AG04449 (cell line): ENCODE results near the gene KLHL21.

Experiments used
- CTCF ChIA-PET: fragments of 350-600 bp; formaldehyde crosslinking; extraction: SDS; loops from one replicate; lab custom pipeline; 2021; ENCODE audit warnings: antibody characterized with exemption; lab: Yijun Ruan, JAX
- POLR2A ChIA-PET: fragments of 400-600, 350-600 bp; formaldehyde crosslinking; extraction: SDS; loops from one replicate; lab custom pipeline; 2020; ENCODE audit warnings: antibody characterized with exemption, inconsistent platforms; lab: Yijun Ruan, JAX
- DNase-seq: peaks from one replicate; pipeline ENCODE4 v3.0.0-alpha.2; 2010; ENCODE audit warnings: low read depth, low spot score
- H3K4me3 ChIP-seq: 2 replicates; pipeline ENCODE4 v1.5.1; 2011; ENCODE audit warnings: low read depth, mild to moderate bottlenecking, control low read depth, low read length
- CTCF ChIP-seq: IDR thresholded peaks from one replicate; pipeline ENCODE4 v1.5.1; 2011; ENCODE audit warnings: mild to moderate bottlenecking, moderate library complexity, low read length, control low read depth, inconsistent platforms; ENCODE audit not compliant: insufficient read depth; ENCODE audit errors: missing control alignments

The KLHL21 gene

GRCh38 chr1:6592441-6592840, 10.2 kb downstream of the KLHL21 start:
- no peak overlapping the region for H3K4me3 ChIP-seq
- DNase-seq, result no peak
- CTCF ChIA-PET, result interaction anchor here (1.3 to 1.5 kb wide), 2 partner anchors 8 to 106 kb away, joined by 3 to 4 read pairs; no protein-coding TSS in a partner anchor
- no peak for TF ChIP-seq CTCF
- POLR2A ChIA-PET, result interaction anchor here (4.5 kb wide), 1 partner anchor 10 kb away, joined by 17 read pairs; the partner anchor contains the start of gene KLHL21

GRCh38 chr1:6591644-6592043, 11.0 kb downstream of the KLHL21 start:
- POLR2A ChIA-PET, result interaction anchor here (4.5 kb wide), 1 partner anchor 11 kb away, joined by 17 read pairs; the partner anchor contains the start of gene KLHL21
- no peak overlapping the region for H3K4me3 ChIP-seq
- no peak for DNase-seq
- no peak for TF ChIP-seq CTCF
- CTCF ChIA-PET, result interaction anchor here (1.2 kb wide), 1 partner anchor 37 kb away, joined by 6 read pairs; the partner anchor contains the start of genes NOL9 and TAS1R1

GRCh38 chr1:6591222-6591621, 11.4 kb downstream of the KLHL21 start:
- ChIA-PET POLR2A (interaction anchor here (4.5 kb wide), 1 partner anchor 12 kb away, joined by 17 read pairs; the partner anchor contains the start of gene KLHL21), CTCF (interaction anchor here (1.2 kb wide), 1 partner anchor 37 kb away, joined by 6 read pairs; the partner anchor contains the start of genes NOL9 and TAS1R1)
- DNase-seq, result no peak
- no peak overlapping the region for H3K4me3 ChIP-seq
- no peak for TF ChIP-seq CTCF

- CTCF ChIA-PET, result interaction anchor here (0.9 to 1.4 kb wide), 2 partner anchors 14 to 36 kb away, joined by 3 read pairs; partner anchors contain the start of gene NOL9
- no peak overlapping the region for H3K4me3 ChIP-seq
- POLR2A ChIA-PET, result interaction anchor here (0.7 to 1.2 kb wide), 2 partner anchors 8 to 10 kb away, joined by 3 to 6 read pairs; no protein-coding TSS in a partner anchor
- TF ChIP-seq CTCF, result no peak
- no peak for DNase-seq
Observed at GRCh38 chr1:6590046-6590445, 12.6 kb downstream of the KLHL21 start.

GRCh38 chr1:6588893-6589520, 13.7 kb downstream of the KLHL21 start:
- H3K4me3 ChIP-seq, result no peak overlapping the region
- TF ChIP-seq CTCF, result no peak
- ChIA-PET CTCF (interaction anchor here (0.9 to 1.4 kb wide), 4 partner anchors 11 to 58 kb away, joined by 3 to 5 read pairs (median 3); partner anchors contain the start of gene NOL9), POLR2A (interaction anchor here (1.0 to 1.2 kb wide), 2 partner anchors 9 to 13 kb away, joined by 4 to 6 read pairs; partner anchors contain the start of gene KLHL21)
- no peak for DNase-seq
